ENCODE measurements around the gene RNF180.

- TF ChIP-seq NFYB (IDR thresholded peaks at IDR 0.05; ENCODE audit: insufficient read depth, low read depth, low read length), result no peak
- TF ChIP-seq CTCF (IDR thresholded peaks at IDR 0.05 in 2 of 3, conservative IDR thresholded peaks at IDR 0.05 in 1 of 3; ENCODE audit: control insufficient read depth in 2 of 3, extremely low read depth in 1 of 3, insufficient read depth in 1 of 3, low read depth in 3 of 3, low read length in 3 of 3), result no peak
- no peak for TF ChIP-seq STAT1 (conservative IDR thresholded peaks at IDR 0.05)
- no peak for TF ChIP-seq EZH2 (IDR thresholded peaks at IDR 0.05; ENCODE audit: borderline replicate concordance, control insufficient read depth, low read depth, low read length)
Measured at GRCh38 chr5:64341340-64341739, 175.7 kb downstream of the RNF180 start.
